ENCODE results near the gene ACOXL.

The ACOXL gene

DNA sequence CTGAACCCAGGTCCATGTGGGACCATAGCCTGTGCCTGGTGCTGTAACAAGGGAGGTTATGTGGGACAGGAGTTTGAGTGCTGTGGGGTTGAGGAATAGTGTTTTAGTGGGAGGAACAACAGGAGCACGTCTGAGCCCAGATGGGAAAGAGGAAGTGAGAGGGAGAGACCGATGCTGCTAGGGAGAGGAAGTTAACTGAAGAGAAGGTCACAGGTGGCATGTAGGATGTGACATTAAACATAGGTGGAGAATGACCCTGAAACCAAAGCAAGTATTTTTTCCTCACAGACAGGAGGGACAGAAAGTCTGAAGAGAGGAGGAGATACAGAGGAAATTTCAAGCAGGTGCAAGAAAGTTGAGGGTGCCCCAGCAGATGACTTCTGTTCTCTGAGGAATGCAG is 87.8 kb downstream of the ACOXL start:
- DNase-seq (ENCODE audit: low read depth): no peak
- TF ChIP-seq, protein P1, sequence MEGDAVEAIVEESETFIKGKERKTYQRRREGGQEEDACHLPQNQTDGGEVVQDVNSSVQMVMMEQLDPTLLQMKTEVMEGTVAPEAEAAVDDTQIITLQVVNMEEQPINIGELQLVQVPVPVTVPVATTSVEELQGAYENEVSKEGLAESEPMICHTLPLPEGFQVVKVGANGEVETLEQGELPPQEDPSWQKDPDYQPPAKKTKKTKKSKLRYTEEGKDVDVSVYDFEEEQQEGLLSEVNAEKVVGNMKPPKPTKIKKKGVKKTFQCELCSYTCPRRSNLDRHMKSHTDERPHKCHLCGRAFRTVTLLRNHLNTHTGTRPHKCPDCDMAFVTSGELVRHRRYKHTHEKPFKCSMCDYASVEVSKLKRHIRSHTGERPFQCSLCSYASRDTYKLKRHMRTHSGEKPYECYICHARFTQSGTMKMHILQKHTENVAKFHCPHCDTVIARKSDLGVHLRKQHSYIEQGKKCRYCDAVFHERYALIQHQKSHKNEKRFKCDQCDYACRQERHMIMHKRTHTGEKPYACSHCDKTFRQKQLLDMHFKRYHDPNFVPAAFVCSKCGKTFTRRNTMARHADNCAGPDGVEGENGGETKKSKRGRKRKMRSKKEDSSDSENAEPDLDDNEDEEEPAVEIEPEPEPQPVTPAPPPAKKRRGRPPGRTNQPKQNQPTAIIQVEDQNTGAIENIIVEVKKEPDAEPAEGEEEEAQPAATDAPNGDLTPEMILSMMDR (IDR thresholded peaks at IDR 0.05; ENCODE audit: low read depth, low read length, missing control alignments): no peak

GRCh38 chr2:110823165-110823564 is 90.8 kb downstream of the ACOXL start:
- H3K4me3 ChIP-seq (ENCODE audit: low read depth, low read length): no peak overlapping the region

More for the DNA sequence above, 87.8 kb downstream of the ACOXL start:
- H3K4me3 ChIP-seq (ENCODE audit: low read depth, low read length): no peak overlapping the region

DNA sequence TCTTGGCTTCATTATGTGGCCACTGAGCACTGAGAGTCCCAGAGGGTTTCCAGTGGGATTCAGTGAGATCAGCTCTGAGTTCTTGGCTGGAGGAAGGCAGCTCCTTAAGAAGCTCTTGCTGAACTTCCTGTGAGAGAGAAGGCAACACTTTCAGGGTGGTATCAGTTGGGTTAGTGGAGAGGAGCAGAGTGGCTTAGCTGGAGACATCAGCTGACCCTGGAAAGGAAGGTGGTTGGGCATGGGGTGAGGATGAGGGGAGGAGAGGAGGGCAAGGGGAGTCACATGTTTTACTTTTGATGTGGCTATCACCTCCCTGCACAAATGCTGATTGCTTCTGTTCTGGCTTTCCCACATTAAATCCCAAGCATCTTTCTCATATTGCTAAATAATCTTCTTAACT is 95.1 kb downstream of the ACOXL start:
- no peak overlapping the region for H3K4me3 ChIP-seq (ENCODE audit: low read depth, low read length)
- TF ChIP-seq, protein P1 (IDR thresholded peaks at IDR 0.05; ENCODE audit: low read depth, low read length, missing control alignments): no peak
- DNase-seq (ENCODE audit: low read depth): no peak

More at GRCh38 chr2:110823165-110823564, 90.8 kb downstream of the ACOXL start:
- no peak for DNase-seq (ENCODE audit: low read depth)
- TF ChIP-seq, protein P1 (IDR thresholded peaks at IDR 0.05; ENCODE audit: low read depth, low read length, missing control alignments): no peak

DNA sequence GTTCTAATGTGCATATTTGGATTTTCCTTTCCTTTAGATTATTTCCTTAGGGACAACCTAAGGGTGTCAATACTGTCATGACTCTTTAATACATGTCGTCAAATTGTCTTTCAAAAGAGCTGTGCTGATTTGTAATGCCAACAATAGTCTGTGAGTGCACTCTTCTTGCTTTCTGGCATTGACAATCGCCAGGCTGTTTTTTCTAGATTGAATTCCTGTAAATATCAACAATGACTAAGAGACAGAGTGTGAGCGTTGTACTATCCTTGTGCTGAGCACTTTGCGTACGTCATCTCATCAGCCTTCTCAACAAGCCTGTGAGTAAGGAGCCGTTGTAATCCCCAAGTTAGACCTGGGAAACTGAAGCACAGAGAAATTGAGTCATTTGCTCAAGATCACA is 96.0 kb downstream of the ACOXL start:
- DNase-seq (ENCODE audit: low read depth): no peak
- no peak overlapping the region for H3K4me3 ChIP-seq (ENCODE audit: low read depth, low read length)
- TF ChIP-seq, protein P1 (IDR thresholded peaks at IDR 0.05; ENCODE audit: low read depth, low read length, missing control alignments): no peak

- DNase-seq (ENCODE audit: low read depth): no peak
- H3K4me3 ChIP-seq (ENCODE audit: low read depth, low read length): no peak overlapping the region
- TF ChIP-seq, protein P1 (IDR thresholded peaks at IDR 0.05; ENCODE audit: low read depth, low read length, missing control alignments): no peak
These were observed 97.2 kb downstream of the ACOXL start for GRCh38 chr2:110829413-110830146.

- no peak for DNase-seq (ENCODE audit: low read depth)
- no peak overlapping the region for H3K4me3 ChIP-seq (ENCODE audit: low read depth, low read length)
- TF ChIP-seq, protein P1 (IDR thresholded peaks at IDR 0.05; ENCODE audit: low read depth, low read length, missing control alignments): no peak
These were observed 100.4 kb downstream of the ACOXL start for GRCh38 chr2:110832740-110833139.
